Loucy (cell line): ENCODE results near the gene CFAP77.

Source experiments
- H2AFZ ChIP-seq: fragments of 200-600 bp; sonication (generic); 2 replicates; pipeline ENCODE4 v1.6.0; 2016; ENCODE audit warnings: antibody characterized with exemption, mild to moderate bottlenecking, low read length, moderate library complexity
- H3F3A ChIP-seq: fragments of 200-600 bp; 2 replicates; pipeline ENCODE4 v1.6.0; 2016; ENCODE audit warnings: antibody characterized with exemption, low read depth, mild to moderate bottlenecking
- H3K27me3 ChIP-seq: fragments of 200-600 bp; sonication (generic); 2 replicates; pipeline ENCODE4 v1.6.1; 2014; ENCODE audit warnings: low read length, mild to moderate bottlenecking; ENCODE audit not compliant: insufficient read depth, poor library complexity, severe bottlenecking
- H3K36me3 ChIP-seq: fragments of 200-600 bp; sonication (generic); 2 replicates; pipeline ENCODE4 v1.6.1; 2016; ENCODE audit warnings: low read length; ENCODE audit not compliant: insufficient read depth
- H3K4me1 ChIP-seq: fragments of 200-600 bp; sonication (generic); 2 replicates; pipeline ENCODE4 v1.5.1; 2014; ENCODE audit warnings: low read length, mild to moderate bottlenecking; ENCODE audit not compliant: insufficient read depth, poor library complexity, severe bottlenecking
- H3K4me2 ChIP-seq: fragments of 200-600 bp; sonication (generic); 2 replicates; pipeline ENCODE4 v1.6.0; 2014; ENCODE audit warnings: antibody characterized with exemption, low read length, low read depth, mild to moderate bottlenecking; ENCODE audit not compliant: poor library complexity, severe bottlenecking
- H3K4me3 ChIP-seq: fragments of 200-600 bp; sonication (generic); 2 replicates; pipeline ENCODE4 v1.5.1; 2014; ENCODE audit warnings: low read length, mild to moderate bottlenecking, mixed read lengths; ENCODE audit not compliant: poor library complexity, severe bottlenecking
- H3K79me2 ChIP-seq: fragments of 200-600 bp; sonication (generic); 2 replicates; pipeline ENCODE4 v1.6.1; 2014; ENCODE audit warnings: low read length; ENCODE audit not compliant: insufficient read depth
- H3K9ac ChIP-seq: fragments of 200-600 bp; sonication (generic); 2 replicates; pipeline ENCODE4 v1.6.0; 2014; ENCODE audit warnings: mild to moderate bottlenecking, low read depth, low read length, moderate library complexity; ENCODE audit not compliant: poor library complexity, severe bottlenecking
- H3K9me2 ChIP-seq: fragments of 200-600 bp; sonication (generic); replicated peaks from 2 replicates; pipeline ENCODE4 v1.6.1; 2016; ENCODE audit warnings: low read depth, low read length, mixed read lengths
- H3K9me3 ChIP-seq: fragments of 200-600 bp; sonication (generic); 2 replicates; pipeline ENCODE4 v1.6.1; 2014; ENCODE audit warnings: mild to moderate bottlenecking, antibody characterized with exemption, low read length, low read depth; ENCODE audit not compliant: insufficient read depth
- H4K20me1 ChIP-seq: fragments of 200-600 bp; sonication (generic); 2 replicates; pipeline ENCODE4 v1.6.0; 2014; ENCODE audit warnings: antibody characterized with exemption, low read length, mild to moderate bottlenecking; ENCODE audit not compliant: insufficient read depth, poor library complexity, severe bottlenecking
- EZH2phosphoT487 ChIP-seq: fragments of 200-600 bp; IDR thresholded peaks from 2 replicates; pipeline ENCODE4 v1.6.1; 2018; ENCODE audit warnings: antibody characterized with exemption, mild to moderate bottlenecking, moderate library complexity, borderline replicate concordance
- TF ChIP-seq, protein P1 (sequence below): fragments of 200-600 bp; sonication (generic); conservative IDR thresholded peaks from 2 replicates; pipeline ENCODE4 v1.5.1; 2014; ENCODE audit warnings: mild to moderate bottlenecking, antibody characterized with exemption, low read length

Gene CFAP77

DNA sequence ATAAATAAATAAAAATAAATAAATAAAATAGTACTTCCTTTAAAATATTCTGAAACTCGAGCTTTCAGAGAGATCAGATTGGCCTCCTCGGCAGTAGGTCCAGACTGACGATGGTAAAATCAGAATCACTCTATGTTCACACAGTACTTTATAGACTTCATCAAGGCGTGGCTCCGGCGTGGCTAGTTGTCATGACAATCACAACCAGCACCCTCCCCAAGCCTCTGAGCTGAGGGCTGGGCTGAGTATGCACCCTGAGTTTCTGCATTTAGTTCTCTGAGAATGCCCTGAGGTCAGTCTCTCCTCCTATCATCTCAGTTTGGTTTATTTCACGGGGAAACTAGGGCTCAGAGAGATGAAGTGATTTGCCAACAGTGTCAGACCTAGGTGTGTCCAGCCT is 129.1 kb downstream of the CFAP77 start:
- Histone ChIP-seq H3K27me3 (no peaks in the 10 kb centered on the region), H3K36me3 (no peaks in the 10 kb centered on the region), H3F3A (no peaks in the 10 kb centered on the region), H3K79me2 (no peaks in the 10 kb centered on the region), H3K4me2 (no peak overlapping the region), H3K9me2 (no peaks in the 10 kb centered on the region), H3K4me1 (peaks cover 12% of the 10 kb centered on the region), H3K9me3 (peaks cover 4% of the 10 kb centered on the region; the same call in 1 of the 2 replicates), H3K9ac (no peak overlapping the region), H3K4me3 (no peak overlapping the region), H4K20me1 (no peaks in the 10 kb centered on the region), H2AFZ (no peak overlapping the region)
- no peak for TF ChIP-seq EZH2phosphoT487
- TF ChIP-seq, protein P1, sequence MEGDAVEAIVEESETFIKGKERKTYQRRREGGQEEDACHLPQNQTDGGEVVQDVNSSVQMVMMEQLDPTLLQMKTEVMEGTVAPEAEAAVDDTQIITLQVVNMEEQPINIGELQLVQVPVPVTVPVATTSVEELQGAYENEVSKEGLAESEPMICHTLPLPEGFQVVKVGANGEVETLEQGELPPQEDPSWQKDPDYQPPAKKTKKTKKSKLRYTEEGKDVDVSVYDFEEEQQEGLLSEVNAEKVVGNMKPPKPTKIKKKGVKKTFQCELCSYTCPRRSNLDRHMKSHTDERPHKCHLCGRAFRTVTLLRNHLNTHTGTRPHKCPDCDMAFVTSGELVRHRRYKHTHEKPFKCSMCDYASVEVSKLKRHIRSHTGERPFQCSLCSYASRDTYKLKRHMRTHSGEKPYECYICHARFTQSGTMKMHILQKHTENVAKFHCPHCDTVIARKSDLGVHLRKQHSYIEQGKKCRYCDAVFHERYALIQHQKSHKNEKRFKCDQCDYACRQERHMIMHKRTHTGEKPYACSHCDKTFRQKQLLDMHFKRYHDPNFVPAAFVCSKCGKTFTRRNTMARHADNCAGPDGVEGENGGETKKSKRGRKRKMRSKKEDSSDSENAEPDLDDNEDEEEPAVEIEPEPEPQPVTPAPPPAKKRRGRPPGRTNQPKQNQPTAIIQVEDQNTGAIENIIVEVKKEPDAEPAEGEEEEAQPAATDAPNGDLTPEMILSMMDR: no peak

DNA sequence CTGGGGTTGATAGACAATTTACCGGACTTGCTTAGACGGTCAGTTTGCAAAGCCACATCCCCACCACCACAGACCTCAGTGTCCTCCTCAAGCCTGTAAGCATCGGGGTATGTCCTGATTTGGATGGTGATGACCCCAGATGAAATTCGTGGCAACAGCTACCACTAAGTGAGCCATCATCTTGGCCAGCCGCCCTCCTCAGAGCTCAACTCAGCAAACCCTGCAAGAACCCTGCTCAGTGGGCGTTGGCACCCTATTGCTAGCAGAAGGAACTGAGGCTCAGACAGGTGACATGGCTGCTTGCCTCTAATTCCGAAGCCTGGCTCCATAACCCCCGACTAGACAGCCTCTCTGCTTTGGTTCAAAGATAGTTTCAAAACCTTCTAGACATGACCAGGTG is 131.0 kb downstream of the CFAP77 start:
- H2AFZ ChIP-seq: no peak overlapping the region
- no peaks in the 10 kb centered on the region for H3K9me3 ChIP-seq
- no peak overlapping the region for H3K4me2 ChIP-seq
- no peaks in the 10 kb centered on the region for H4K20me1 ChIP-seq
- no peak overlapping the region for H3K4me3 ChIP-seq
- H3F3A ChIP-seq: no peaks in the 10 kb centered on the region
- H3K9me2 ChIP-seq: no peaks in the 10 kb centered on the region
- H3K9ac ChIP-seq: no peak overlapping the region
- TF ChIP-seq, protein P1: no peak
- H3K27me3 ChIP-seq: no peaks in the 10 kb centered on the region
- H3K79me2 ChIP-seq: no peaks in the 10 kb centered on the region
- H3K4me1 ChIP-seq: peaks cover 9% of the 10 kb centered on the region
- no peaks in the 10 kb centered on the region for H3K36me3 ChIP-seq

DNA sequence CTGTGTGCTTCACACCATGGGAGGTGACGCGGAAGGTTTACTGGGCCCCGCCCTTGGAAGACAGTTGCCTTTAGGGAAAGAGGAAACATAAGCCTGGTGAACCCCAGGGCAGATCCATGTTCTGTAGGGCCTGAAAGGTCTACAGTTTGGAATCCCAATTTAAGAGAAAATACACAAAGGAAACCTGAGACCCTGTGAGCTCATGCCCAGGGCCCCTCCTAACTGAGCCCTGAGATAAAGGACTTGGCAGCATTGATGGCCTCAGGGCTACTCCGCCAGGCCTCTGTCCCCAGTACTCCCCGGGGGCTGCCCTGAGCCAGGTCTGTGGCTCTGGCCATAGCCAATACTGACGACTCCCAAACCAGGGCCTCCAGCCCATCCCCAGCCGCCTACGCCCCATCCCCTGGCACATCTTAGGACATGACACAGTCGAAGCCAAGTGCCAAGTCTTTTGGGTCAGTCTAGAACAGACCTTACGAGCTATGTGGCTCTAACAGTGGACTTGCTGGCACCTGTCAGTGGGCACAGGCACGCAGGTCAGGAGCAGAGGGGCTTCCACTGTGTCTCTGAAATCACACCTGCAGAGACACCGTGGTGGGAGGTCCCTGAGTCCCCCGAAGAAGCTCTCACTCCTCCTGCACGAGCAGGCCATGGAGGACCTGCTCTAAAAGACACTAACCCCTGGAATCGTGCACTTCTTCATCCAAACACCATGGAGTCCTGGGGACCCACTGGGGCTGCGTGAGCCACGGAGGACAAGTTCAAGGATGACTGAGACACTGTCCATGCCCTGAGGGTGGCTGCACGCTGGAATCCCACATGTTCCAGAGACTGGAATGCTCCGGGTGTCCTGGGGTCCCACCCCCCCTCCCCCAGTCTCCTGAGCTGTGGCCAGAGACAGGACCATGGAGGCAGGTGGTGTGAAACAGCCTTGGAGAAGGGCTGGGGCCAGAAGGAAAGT is 132.1 kb downstream of the CFAP77 start:
- no peaks in the 10 kb centered on the region for H3K27me3 ChIP-seq
- H4K20me1 ChIP-seq: no peaks in the 10 kb centered on the region
- H3K4me2 ChIP-seq: no peak overlapping the region
- H3K9me2 ChIP-seq: no peaks in the 10 kb centered on the region
- H3K9me3 ChIP-seq: no peaks in the 10 kb centered on the region
- TF ChIP-seq EZH2phosphoT487: no peak
- TF ChIP-seq, protein P1: no peak
- H3K79me2 ChIP-seq: no peaks in the 10 kb centered on the region
- H3F3A ChIP-seq: no peaks in the 10 kb centered on the region
- H3K4me3 ChIP-seq: no peak overlapping the region
- peaks cover 7% of the 10 kb centered on the region for H3K4me1 ChIP-seq
- no peak overlapping the region for H3K9ac ChIP-seq
- no peak overlapping the region for H2AFZ ChIP-seq
- no peaks in the 10 kb centered on the region for H3K36me3 ChIP-seq
